ENCODE data around the gene MYNN.
"Not testable (repeated sequence)": the region's sequence is repeated elsewhere in the genome, so short reads cannot be mapped to it uniquely, and the experiment has no call there.

Gene MYNN

GRCh38 chr3:169772897-169773816 is at the start of gene MYNN:
Gene MYNN, plus strand, starts transcription at chr3:169773396. Its CDS starts 900 bp downstream, at chr3:169774296.
- in situ Hi-C loops (cut with MboI; ENCODE audit: low sequenced_read_pairs), result no loop called here

GRCh38 chr3:169731857-169732256 is 41.3 kb upstream of the MYNN start:
- in situ Hi-C loops (cut with MboI; ENCODE audit: low sequenced_read_pairs), result not testable (repeated sequence)

GRCh38 chr3:169739067-169739466 is 34.1 kb upstream of the MYNN start:
- in situ Hi-C loops (cut with MboI; ENCODE audit: low sequenced_read_pairs), result no loop called here

DNA sequence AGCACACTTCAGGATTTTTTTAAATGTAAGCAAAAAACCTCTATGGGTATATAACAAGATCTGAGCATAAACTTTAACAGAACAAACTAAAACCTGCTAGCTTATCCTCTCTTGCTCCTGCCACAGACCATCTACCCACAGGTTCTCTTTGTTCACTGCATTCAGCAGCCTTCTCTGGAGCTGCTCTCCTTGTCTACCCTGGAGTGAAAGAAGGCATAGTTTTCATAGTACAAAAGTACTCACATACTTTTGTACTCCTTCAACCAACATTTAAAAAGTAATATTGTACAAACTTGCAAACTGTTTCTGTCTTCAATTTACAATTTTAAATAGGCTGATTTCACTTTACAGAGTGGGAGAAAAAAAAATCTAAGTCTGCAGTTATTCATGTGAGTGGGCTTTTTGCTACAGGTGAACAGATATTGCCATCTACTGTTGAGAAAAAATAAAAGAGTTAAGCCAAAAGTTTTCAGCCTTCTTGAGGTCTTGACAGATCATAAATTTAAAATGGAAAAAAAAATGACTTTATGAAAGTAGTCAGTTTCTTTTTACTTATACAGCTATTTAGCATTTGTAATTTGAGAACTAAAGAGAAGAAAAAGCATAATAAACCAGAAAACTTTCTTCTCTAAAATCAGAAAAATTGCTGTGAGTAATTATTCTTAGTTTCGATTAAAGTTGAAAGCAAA is 28.7 kb upstream of the MYNN start:
- in situ Hi-C loops (cut with MboI; ENCODE audit: low sequenced_read_pairs), result no loop called here

DNA sequence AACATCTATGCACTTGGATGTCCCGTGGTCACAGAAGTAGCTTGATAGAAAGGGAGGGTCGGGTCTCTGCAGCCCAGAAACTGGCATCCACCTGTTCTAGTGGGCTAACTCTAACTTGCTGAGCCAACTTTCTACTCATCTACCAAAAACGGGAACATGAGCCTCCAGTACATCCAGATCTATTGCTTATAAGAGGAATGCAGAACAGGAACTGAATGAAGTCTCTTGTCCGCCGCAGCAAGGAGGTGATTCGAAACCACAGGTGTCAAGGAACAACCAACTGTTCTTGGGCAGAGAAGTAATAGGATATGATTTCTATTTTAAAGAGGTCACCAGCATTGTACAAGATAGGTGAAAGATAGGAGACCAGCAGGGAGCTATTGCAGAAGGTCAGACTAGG is 26.3 kb upstream of the MYNN start:
- in situ Hi-C loops (cut with MboI; ENCODE audit: low sequenced_read_pairs), result no loop called here

DNA sequence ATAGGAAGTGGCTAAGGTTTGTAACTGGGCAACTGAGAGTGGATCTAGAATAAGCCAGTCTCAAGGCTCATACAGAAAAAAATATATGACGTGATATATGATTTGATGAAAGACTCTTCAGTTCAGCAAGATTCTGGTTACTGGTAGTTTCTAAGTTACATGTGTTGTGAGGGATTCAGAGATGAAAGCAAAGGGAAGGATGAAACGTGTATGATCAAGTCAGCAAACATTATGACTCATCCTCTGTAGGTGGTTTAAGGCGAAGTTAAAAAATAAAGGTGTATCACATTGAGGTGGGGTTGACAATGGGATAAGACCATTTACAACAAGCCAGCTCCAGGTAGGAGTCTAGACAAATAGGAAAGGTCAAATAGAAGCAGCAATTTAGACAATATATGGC is 24.5 kb upstream of the MYNN start:
- in situ Hi-C loops (cut with MboI; ENCODE audit: low sequenced_read_pairs), result no loop called here

- in situ Hi-C loops (cut with MboI; ENCODE audit: low sequenced_read_pairs), result no loop called here
These were observed 22.5 kb upstream of the MYNN start for GRCh38 chr3:169750665-169751064.

DNA sequence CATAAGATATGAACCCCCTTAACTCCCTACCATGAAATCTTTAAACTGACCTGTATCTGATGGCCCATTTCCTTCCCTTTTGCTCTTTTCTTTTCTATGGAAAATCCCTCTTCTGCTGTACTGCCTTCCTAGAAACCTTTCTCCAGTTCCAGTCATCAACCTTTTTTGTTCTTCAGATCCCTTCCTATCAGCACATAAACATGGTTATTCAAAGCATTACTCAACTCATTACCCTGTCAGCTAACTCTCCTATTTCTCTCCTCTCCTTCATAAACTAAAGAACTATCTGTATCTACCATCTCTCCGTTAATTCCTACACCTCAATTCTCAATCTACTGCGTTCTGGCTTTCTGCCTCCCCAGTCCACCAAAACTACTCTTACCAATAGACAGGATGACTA is 21.3 kb upstream of the MYNN start:
- in situ Hi-C loops (cut with MboI; ENCODE audit: low sequenced_read_pairs), result no loop called here

- in situ Hi-C loops (cut with MboI; ENCODE audit: low sequenced_read_pairs), result no loop called here
These were observed 18.5 kb upstream of the MYNN start for GRCh38 chr3:169754711-169755110.

DNA sequence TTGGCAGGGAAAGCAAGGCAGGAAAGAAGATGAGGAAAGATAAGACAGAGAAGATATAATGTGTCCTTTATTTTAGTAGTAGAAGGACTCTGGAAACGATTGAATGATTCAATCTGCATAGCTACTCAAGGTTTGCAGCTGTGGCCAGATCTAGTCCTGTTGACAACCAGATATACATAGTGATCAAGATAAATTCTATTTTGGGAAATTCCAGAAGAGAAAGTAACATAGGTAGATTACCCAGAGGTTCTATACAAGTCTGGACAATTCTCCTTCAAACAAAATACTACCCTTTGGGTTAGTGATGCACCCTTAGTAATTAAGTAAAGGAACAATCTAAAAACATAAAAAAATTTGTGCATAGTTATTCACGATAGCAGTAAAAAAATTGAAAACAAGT is 17.7 kb upstream of the MYNN start:
- in situ Hi-C loops (cut with MboI; ENCODE audit: low sequenced_read_pairs), result no loop called here

DNA sequence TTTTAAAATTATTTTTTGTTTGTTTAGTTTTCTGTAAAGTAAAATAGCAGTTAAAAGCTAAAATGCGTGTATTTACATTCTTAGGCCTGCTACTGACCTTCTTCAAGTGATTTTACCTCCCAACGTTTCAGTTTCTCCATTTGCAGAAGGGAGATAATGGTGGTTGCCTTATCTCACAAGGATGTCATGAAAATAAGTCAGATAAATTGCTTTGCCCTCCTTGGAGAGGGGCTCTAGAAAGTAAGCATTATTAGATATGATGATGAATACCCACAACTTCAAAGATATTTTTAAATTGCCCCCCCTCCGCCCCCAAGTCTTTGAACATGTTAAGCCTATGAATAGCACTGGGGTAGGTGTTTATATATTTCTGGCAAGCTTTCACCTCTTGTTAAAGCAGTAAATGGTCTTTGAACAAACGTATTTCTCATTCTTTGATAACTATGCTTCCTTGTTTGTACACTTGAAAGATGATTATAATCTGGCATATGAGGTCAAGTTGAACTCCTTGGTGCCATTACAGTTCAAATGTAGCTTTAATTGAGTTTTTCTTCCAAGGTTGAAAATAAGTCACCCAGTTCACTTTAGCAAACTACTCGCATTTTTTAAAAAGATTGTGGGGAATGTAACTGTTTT is 14.7 kb upstream of the MYNN start:
- in situ Hi-C loops (cut with MboI; ENCODE audit: low sequenced_read_pairs), result no loop called here

GRCh38 chr3:169759256-169759655 is 13.9 kb upstream of the MYNN start:
- in situ Hi-C loops (cut with MboI; ENCODE audit: low sequenced_read_pairs), result no loop called here

DNA sequence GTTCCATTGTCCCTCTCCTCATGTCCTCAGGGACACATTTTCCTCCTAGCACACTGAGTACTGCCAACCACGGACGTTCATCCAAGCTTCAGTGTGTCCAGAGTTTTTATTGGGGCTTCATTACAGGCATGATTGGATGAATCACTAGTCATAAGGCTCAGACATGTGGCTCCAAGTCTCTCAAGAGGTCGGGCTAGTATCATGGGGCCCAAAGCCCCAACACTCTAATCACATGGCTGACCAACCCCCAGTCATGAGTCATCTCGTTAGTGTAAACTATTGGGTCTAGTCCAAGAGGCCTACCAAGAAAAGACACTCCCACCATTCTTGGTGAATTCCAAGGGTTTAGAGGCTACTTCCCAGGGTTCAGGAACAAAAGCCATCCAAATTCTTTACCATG is 12.7 kb upstream of the MYNN start:
- in situ Hi-C loops (cut with MboI; ENCODE audit: low sequenced_read_pairs), result no loop called here

- in situ Hi-C loops (cut with MboI; ENCODE audit: low sequenced_read_pairs), result no loop called here
These were observed 8.8 kb upstream of the MYNN start for GRCh38 chr3:169764312-169764881.

DNA sequence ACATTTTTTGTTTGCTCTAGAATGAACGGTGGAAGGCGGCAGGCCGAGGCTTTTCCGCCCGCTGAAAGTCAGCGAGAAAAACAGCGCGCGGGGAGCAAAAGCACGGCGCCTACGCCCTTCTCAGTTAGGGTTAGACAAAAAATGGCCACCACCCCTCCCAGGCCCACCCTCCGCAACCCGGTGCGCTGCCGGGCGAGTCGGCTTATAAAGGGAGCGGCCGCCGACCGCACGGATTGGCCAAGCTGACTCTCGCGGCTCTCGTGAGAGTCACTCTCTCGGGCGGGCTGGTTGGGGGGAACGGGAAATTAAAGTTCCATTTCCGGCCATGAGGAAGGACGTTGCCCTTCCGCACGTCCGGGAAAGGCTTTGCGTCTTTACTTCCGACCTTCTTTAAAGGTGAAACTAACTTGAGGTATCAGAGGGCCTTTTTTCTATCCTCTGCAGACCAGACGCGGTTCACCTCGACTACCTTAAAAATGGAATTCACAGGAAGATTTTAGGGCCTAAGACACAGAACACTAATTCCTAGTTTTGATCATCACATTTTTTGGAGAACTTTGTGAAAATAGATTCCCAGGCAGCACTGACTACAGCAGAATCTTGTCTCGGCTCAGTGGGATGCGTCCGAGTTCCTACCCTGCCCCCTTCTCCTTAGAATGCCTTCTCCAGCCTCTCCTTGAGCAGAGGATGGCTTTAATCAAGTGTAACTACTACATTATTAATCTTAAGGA is 8.1 kb upstream of the MYNN start, which contains the start of gene TERC:
TSS of gene TERC (minus strand) at position 179 of the 731 bp plus-strand sequence.
- in situ Hi-C loops (cut with MboI; ENCODE audit: low sequenced_read_pairs), result no loop called here

DNA sequence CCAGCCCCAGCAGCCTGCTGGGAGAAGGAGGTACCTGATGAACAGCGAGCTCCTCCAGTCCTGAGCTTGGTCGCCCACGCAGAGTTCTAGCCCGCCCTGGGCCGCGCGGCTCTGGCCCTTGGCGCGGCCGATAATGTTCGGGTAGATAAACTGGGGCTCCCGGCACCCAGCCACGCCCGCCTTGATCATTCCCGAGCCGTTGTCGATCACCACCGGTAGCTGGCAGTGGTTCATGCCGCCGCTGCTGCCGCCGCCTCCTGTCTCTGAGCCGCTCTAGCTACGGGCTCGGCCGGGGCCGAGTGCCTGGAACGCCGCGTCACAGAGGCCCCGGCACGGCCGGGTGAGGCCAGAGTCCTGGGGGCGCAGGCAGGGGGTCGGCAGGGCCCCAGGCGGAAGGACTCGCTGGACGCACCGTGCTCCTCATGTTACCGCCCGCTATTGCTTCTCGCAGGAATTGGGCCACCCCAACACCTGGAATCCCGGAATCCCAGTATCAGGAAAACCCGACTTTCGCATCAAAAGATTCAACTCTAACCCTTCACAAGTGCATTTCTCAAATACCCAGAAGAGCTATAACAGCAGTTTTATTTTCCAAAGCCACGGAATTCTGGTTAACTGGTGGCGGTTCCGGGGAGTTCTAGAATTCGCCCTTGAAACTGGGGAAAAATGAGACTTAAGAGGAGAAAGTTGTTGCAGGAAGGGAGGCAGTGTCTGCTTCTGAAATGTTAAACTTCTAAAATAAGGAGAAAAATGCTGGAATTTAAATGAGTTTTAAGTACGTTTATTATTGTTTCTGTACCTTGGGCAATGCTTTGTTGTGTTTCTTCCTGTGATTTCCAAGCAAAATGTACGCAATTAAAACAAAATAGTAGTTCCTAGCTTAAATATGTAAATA is 3.7 kb upstream of the MYNN start, which contains the start of gene ACTRT3:
TSS of gene ACTRT3 (minus strand) at position 275 of the 895 bp plus-strand sequence. CDS start at position 234, 41 bp downstream.
- in situ Hi-C loops (cut with MboI; ENCODE audit: low sequenced_read_pairs), result no loop called here

DNA sequence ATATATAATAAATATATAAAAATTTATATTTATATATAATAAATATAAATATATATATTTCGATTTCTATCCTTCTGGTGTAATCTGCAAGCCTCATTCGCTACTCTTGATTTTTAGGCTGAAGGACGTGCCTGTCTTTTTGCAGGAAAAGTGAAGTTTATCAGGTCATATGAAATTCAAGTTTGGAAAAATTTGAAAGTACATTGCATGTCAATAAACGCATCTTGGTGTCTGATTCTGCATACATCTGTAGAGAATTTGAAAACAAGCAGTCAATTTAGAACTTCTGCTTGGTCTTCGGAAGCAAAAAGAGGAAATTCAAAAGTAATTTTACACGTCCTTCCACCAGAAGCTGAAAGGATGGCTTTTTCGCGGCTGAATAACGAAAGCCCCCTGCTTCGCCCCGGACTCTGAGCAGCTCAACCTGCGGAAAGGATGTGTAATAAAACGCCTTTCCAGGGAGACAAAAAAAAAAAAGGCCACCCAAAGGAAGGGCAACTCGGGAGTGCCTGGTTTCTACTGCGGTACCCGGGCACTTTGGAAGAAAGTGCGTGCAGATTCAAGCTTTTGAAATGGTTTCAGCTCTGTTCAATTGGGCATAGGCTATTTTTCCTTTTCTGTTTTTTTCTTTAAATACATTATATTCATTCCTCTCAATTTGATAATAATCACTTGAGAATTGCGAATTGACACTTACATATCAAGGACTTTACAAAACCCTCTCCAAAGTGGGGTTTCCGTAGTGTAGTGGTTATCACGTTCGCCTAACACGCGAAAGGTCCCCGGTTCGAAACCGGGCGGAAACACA is 1.5 kb upstream of the MYNN start:
- in situ Hi-C loops (cut with MboI; ENCODE audit: low sequenced_read_pairs), result no loop called here

DNA sequence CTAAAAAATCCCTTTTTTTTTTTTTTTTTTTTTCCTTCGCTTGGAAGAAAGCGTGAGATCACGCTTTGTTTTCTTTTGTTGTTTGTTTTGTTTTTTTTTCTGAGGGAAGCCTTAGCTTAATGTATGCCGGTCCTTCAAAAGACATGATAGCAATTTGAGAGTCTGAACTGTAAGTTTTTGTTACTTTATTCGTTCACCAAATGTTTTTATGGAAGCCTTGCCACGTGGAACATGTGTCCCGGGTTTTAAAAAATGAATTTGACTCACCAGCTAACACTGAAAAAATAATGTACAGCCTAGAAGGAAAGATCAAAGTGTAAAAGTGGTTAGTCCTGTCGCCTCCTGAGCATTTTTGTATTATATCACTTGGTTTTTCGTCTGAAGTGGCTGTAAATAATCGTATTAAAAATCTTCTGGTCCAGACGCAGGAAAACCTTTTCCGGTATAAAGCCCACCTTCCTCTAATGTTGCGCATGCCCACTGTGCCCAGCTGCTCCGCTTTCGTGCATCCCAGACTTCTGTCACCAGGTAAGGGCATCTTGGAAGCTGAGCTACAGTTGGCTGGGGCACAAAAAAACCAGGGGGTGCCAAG is 795 bp upstream of the MYNN start:
- in situ Hi-C loops (cut with MboI; ENCODE audit: low sequenced_read_pairs), result no loop called here
